Smooth muscle cell of the pulmonary artery (primary cell): ENCODE data around the gene LTV1. TPM values are rescaled to one million over a fixed set of nuclear protein-coding genes. Genes with fewer than 3 reads are reported as not detected.

Experiments used
- total RNA-seq: library from RNA; depleted of rRNA; stranded (reverse); fragments of >200 nt; gene quantifications from 2 replicates; pipeline ENCODE4 v1.2.3, GENCODE V29; 2014

The LTV1 gene
- total RNA-seq: 14.1 and 17.8 TPM in 2 replicates

GRCh38 chr6:143842902-143843676 lies at the start of gene LTV1:
Gene LTV1, plus strand, starts transcription at chr6:143843338. Its CDS starts 140 bp downstream, at chr6:143843478.

GRCh38 chr6:143864234-143864633 lies 21.1 kb downstream of the LTV1 start, which contains the start of gene ZC2HC1B:
Gene ZC2HC1B, plus strand, starts transcription at chr6:143864474. Its CDS starts 66 bp downstream, at chr6:143864540.

Other genes with a start within 250 kb of the LTV1 start
- 53.8 and 54.3 TPM in 2 replicates for gene PHACTR2, start 165.4 kb upstream of the LTV1 start, total RNA-seq
- gene ZC2HC1B, start 21.1 kb downstream of the LTV1 start, total RNA-seq: not detected in 2 replicates
- 44.0 and 48.2 TPM in 2 replicates for gene PLAGL1, start 164.9 kb downstream of the LTV1 start, total RNA-seq